Large intestine (tissue), 3 donors: ENCODE data around the gene MAGOH. TPM values are rescaled to one million over a fixed set of nuclear protein-coding genes. Genes with fewer than 3 reads are reported as not detected.
"Not testable (repeated sequence)": the region's sequence is repeated elsewhere in the genome, so short reads cannot be mapped to it uniquely, and the experiment has no call there.

Experiments used
- DNase-seq, 2 donors: peaks; one replicate each; pipeline versions ENCODE4 v3.0.0 to v3.0.0-alpha.2; 2013
- H3K27ac ChIP-seq: one replicate; pipeline ENCODE4 v1.5.1; 2013; ENCODE audit warnings: low read length
- H3K27me3 ChIP-seq: 2 replicates; pipeline ENCODE4 v1.6.1; 2013; ENCODE audit warnings: low read length; ENCODE audit not compliant: control insufficient read depth, insufficient read depth
- H3K36me3 ChIP-seq: 2 replicates; pipeline ENCODE4 v1.6.1; 2013; ENCODE audit warnings: low read length; ENCODE audit not compliant: control insufficient read depth, insufficient read depth
- H3K4me1 ChIP-seq: one replicate; pipeline ENCODE4 v1.6.1; 2013; ENCODE audit warnings: low read length; ENCODE audit not compliant: control insufficient read depth, insufficient read depth
- H3K4me3 ChIP-seq: one replicate; pipeline ENCODE4 v1.5.1; 2013; ENCODE audit warnings: low read length
- H3K9me3 ChIP-seq: one replicate; pipeline ENCODE4 v1.6.1; 2013; ENCODE audit warnings: mild to moderate bottlenecking, low read depth, low read length, moderate library complexity; ENCODE audit not compliant: control insufficient read depth
- WGBS: methylation state at CpG from one replicate; pipeline ENCODE4 v1.1.5; 2013; ENCODE audit warnings: low lambda C conversion rate; ENCODE audit not compliant: insufficient coverage; 5-methylcytosine and 5-hydroxymethylcytosine counted together
- polyA plus RNA-seq: library from polyadenylated mRNA; unstranded; fragments of 120-200 nt; gene quantifications from one replicate; pipeline ENCODE4 v1.2.1, GENCODE V29; 2013

The MAGOH gene
- polyA plus RNA-seq, 1 donor: 74.3 TPM

GRCh38 chr1:53206083-53206685 is 32.1 kb downstream of the MAGOH start:
- DNase-seq, H3K4me1 ChIP-seq, H3K27ac ChIP-seq, H3K4me3 ChIP-seq, H3K27me3 ChIP-seq: not testable (repeated sequence)
- Histone ChIP-seq H3K9me3 (peaks cover 18% of the 10 kb centered on the region), H3K36me3 (peaks cover 80% of the 10 kb centered on the region)
- no CpG with 5 or more reads among the region's 3 CpGs for WGBS

- not testable (repeated sequence) for H3K4me3 ChIP-seq, H3K27ac ChIP-seq, H3K27me3 ChIP-seq, H3K4me1 ChIP-seq, DNase-seq
- Histone ChIP-seq H3K9me3 (peaks cover 18% of the 10 kb centered on the region), H3K36me3 (peaks cover 80% of the 10 kb centered on the region)
- WGBS: no CpG with 5 or more reads among the region's 1 CpG
These were observed 32.8 kb downstream of the MAGOH start for GRCh38 chr1:53205496-53205895.

- no peak overlapping the region for H3K4me3 ChIP-seq
- H3K27me3 ChIP-seq: no peaks in the 10 kb centered on the region
- H3K27ac ChIP-seq: no peak overlapping the region
- peaks cover 18% of the 10 kb centered on the region for H3K9me3 ChIP-seq
- peaks cover 66% of the 10 kb centered on the region for H3K36me3 ChIP-seq
- DNase-seq: no peak
- no peaks in the 10 kb centered on the region for H3K4me1 ChIP-seq
- 100% methylated on average over 2 of the region's 3 CpGs for WGBS
These were observed 34.9 kb downstream of the MAGOH start for GRCh38 chr1:53203466-53203865.

- Histone ChIP-seq H3K4me1 (peaks cover 21% of the 10 kb centered on the region), H3K4me3 (no peak overlapping the region), H3K27me3 (no peaks in the 10 kb centered on the region), H3K36me3 (peaks cover 24% of the 10 kb centered on the region), H3K9me3 (no peaks in the 10 kb centered on the region), H3K27ac (peak overlapping the region; percentile 11)
- WGBS: no CpG with 5 or more reads among the region's 4 CpGs
- DNase-seq: peak in 1 of 2 donors; percentile 64
These were observed 40.1 kb downstream of the MAGOH start for GRCh38 chr1:53198241-53198651.

GRCh38 chr1:53197291-53198200 is 40.8 kb downstream of the MAGOH start:
- H3K27me3 ChIP-seq: no peaks in the 10 kb centered on the region
- peak overlapping the region; percentile 80 for H3K27ac ChIP-seq
- H3K9me3 ChIP-seq: no peaks in the 10 kb centered on the region
- peaks cover 17% of the 10 kb centered on the region for H3K36me3 ChIP-seq
- WGBS: 46% methylated on average over 6 of the region's 13 CpGs
- peaks cover 21% of the 10 kb centered on the region for H3K4me1 ChIP-seq
- peak in 1 of 2 donors; percentile 41 for DNase-seq
- peak overlapping the region; percentile 92 for H3K4me3 ChIP-seq

- Histone ChIP-seq H3K4me1 (peaks cover 21% of the 10 kb centered on the region), H3K27ac (peak within 1 kb of the TSS; percentile 80), H3K36me3 (peaks cover 11% of the 10 kb centered on the region), H3K9me3 (no peaks in the 10 kb centered on the region), H3K4me3 (peak within 1 kb of the TSS; percentile 92), H3K27me3 (no peaks in the 10 kb centered on the region)
- DNase-seq: peak; percentile 90 to 93
- no CpG with 5 or more reads among the region's 57 CpGs for WGBS
These were observed 41.6 kb downstream of the MAGOH start, which contains the start of gene CPT2 for GRCh38 chr1:53196485-53197290. CPT2 (plus strand) TSS chr1:53196824; CDS start chr1:53196944, 120 bp downstream.

- Histone ChIP-seq H3K27ac (peak overlapping the region; percentile 80), H3K9me3 (no peaks in the 10 kb centered on the region), H3K4me3 (peak overlapping the region; percentile 92), H3K36me3 (peaks cover 5% of the 10 kb centered on the region), H3K27me3 (no peaks in the 10 kb centered on the region), H3K4me1 (peaks cover 21% of the 10 kb centered on the region)
- peak in 1 of 2 donors; percentile 76 for DNase-seq
- no CpG with 5 or more reads among the region's 9 CpGs for WGBS
These were observed 42.3 kb downstream of the MAGOH start for GRCh38 chr1:53196017-53196484.

GRCh38 chr1:53195246-53196016 is 42.9 kb downstream of the MAGOH start:
- no peak for DNase-seq
- no peaks in the 10 kb centered on the region for H3K27me3 ChIP-seq
- no CpG with 5 or more reads among the region's 11 CpGs for WGBS
- H3K4me1 ChIP-seq: peaks cover 21% of the 10 kb centered on the region
- no peak overlapping the region for H3K4me3 ChIP-seq
- H3K9me3 ChIP-seq: no peaks in the 10 kb centered on the region
- H3K36me3 ChIP-seq: no peaks in the 10 kb centered on the region
- no peak overlapping the region for H3K27ac ChIP-seq

- H3K4me3 ChIP-seq: no peak overlapping the region
- H3K4me1 ChIP-seq: peaks cover 4% of the 10 kb centered on the region
- no peaks in the 10 kb centered on the region for H3K36me3 ChIP-seq
- no peaks in the 10 kb centered on the region for H3K9me3 ChIP-seq
- H3K27ac ChIP-seq: no peak overlapping the region
- no peaks in the 10 kb centered on the region for H3K27me3 ChIP-seq
- WGBS: no CpG with 5 or more reads among the region's 10 CpGs
- DNase-seq: no peak
These were observed 48.1 kb downstream of the MAGOH start for GRCh38 chr1:53190210-53190611.
